ENCODE data around the gene AP1S2. TPM values are rescaled to one million over a fixed set of nuclear protein-coding genes. Genes with fewer than 3 reads are reported as not detected.

AP1S2 gene
- total RNA-seq, 1 experiment from 2014 or later, result 19.9 TPM

DNA sequence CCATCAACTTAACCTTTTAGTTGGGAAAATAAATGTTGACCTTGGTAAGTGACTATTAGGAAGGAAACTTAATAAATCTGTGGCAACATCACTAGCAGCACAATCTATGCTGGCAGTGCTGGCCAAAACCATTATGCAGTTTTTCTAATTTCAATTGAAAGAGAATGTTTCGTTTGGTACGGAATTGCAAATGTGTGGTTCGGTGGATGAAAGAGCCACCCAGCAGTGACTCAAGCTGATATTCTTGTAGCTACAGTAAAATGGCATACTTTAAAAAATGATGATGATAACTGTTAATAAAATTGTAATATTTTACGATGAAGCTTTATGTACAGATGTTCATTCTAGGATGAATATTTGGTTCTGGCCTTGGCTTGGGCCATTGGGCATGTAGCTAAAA is 40.7 kb upstream of the AP1S2 start (continued):
- TF ChIP-seq, protein P1, sequence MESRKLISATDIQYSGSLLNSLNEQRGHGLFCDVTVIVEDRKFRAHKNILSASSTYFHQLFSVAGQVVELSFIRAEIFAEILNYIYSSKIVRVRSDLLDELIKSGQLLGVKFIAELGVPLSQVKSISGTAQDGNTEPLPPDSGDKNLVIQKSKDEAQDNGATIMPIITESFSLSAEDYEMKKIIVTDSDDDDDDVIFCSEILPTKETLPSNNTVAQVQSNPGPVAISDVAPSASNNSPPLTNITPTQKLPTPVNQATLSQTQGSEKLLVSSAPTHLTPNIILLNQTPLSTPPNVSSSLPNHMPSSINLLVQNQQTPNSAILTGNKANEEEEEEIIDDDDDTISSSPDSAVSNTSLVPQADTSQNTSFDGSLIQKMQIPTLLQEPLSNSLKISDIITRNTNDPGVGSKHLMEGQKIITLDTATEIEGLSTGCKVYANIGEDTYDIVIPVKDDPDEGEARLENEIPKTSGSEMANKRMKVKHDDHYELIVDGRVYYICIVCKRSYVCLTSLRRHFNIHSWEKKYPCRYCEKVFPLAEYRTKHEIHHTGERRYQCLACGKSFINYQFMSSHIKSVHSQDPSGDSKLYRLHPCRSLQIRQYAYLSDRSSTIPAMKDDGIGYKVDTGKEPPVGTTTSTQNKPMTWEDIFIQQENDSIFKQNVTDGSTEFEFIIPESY (IDR thresholded peaks at IDR 0.05; ENCODE audit: extremely low read depth, insufficient replicate concordance, low read length), result no peak
- TF ChIP-seq TCF7L2 (IDR thresholded peaks at IDR 0.05; ENCODE audit: borderline replicate concordance, extremely low read depth, insufficient read depth, insufficient read length) (no peak), CBX3 (IDR thresholded peaks at IDR 0.05; ENCODE audit: low read depth) (no peak), FOSL1 (IDR thresholded peaks at IDR 0.05; ENCODE audit: low read depth) (no peak), SIN3A (IDR thresholded peaks at IDR 0.05; ENCODE audit: low read depth) (no peak)
- TF ChIP-seq, protein P2, sequence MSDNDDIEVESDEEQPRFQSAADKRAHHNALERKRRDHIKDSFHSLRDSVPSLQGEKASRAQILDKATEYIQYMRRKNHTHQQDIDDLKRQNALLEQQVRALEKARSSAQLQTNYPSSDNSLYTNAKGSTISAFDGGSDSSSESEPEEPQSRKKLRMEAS (IDR thresholded peaks at IDR 0.05), result no peak
- TF ChIP-seq, protein P3, sequence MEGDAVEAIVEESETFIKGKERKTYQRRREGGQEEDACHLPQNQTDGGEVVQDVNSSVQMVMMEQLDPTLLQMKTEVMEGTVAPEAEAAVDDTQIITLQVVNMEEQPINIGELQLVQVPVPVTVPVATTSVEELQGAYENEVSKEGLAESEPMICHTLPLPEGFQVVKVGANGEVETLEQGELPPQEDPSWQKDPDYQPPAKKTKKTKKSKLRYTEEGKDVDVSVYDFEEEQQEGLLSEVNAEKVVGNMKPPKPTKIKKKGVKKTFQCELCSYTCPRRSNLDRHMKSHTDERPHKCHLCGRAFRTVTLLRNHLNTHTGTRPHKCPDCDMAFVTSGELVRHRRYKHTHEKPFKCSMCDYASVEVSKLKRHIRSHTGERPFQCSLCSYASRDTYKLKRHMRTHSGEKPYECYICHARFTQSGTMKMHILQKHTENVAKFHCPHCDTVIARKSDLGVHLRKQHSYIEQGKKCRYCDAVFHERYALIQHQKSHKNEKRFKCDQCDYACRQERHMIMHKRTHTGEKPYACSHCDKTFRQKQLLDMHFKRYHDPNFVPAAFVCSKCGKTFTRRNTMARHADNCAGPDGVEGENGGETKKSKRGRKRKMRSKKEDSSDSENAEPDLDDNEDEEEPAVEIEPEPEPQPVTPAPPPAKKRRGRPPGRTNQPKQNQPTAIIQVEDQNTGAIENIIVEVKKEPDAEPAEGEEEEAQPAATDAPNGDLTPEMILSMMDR (IDR thresholded peaks at IDR 0.05 in 2 of 3, conservative IDR thresholded peaks at IDR 0.05 in 1 of 3; ENCODE audit: borderline replicate concordance in 1 of 3, insufficient read depth in 1 of 3, low read depth in 2 of 3, low read length in 2 of 3), result no peak

DNA sequence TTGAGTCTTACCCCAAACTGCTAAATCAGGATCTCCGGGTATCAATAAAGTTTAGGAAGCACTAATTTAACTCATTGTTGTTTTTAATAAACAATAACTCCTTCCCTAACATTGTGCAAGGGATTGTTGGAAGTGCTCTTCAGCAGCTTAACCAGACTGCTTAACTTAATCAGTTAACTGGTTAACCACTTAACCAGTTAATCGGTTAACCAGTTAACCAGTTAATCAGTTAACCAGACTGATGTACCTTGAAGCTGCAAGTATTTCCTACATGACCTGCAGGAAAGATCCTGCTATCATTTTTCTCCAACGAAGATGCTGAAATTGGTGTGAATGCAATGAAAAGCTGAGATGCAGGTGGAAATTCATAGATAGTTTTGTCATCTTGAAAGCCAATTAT is 40.1 kb upstream of the AP1S2 start:
- no peak for DNase-seq (ENCODE audit: low read depth, low spot score)
- POLR2A ChIA-PET, result no interaction called here
- RAD21 ChIA-PET (ENCODE audit: low non-redundant PET in 1 of 2, low total read pairs in 2 of 2, uncharacterized antibody in 2 of 2, unreplicated experiment in 2 of 2), result no interaction called here
- no peak for ATAC-seq
- H3K27ac ChIP-seq (ENCODE audit: low read depth, low read length), result no peak overlapping the region
- no peaks in the 10 kb centered on the region for H3K79me2 ChIP-seq (ENCODE audit: insufficient read depth, low read length)
- CTCF ChIA-PET, result no interaction called here
- no peaks in the 10 kb centered on the region for H3K9me2 ChIP-seq (ENCODE audit: insufficient read depth)
- intact Hi-C loops (cut with micrococcal nuclease), result no loop called here
- H2AFZ ChIP-seq (ENCODE audit: low read depth, low read length, poor library complexity, severe bottlenecking), result no peak overlapping the region
- no peak overlapping the region for H3K9ac ChIP-seq (ENCODE audit: low read length)
- H4K20me1 ChIP-seq (ENCODE audit: insufficient read depth), result no peaks in the 10 kb centered on the region
- H3K9me3 ChIP-seq (ENCODE audit: control insufficient read depth in 1 of 2, insufficient read depth in 1 of 2, low read depth in 1 of 2, low read length in 2 of 2), result no peaks in the 10 kb centered on the region
- no peaks in the 10 kb centered on the region for H3K36me3 ChIP-seq (ENCODE audit: control insufficient read depth in 1 of 2, insufficient read depth in 2 of 2, low read length in 2 of 2)
- no TSS peak for BruUV-seq (replicated peaks)
- H3K4me3 ChIP-seq (replicated peaks in 1 of 2; ENCODE audit: low read depth in 1 of 2, low read length in 2 of 2), result no peak overlapping the region
- H3K4me1 ChIP-seq (ENCODE audit: control insufficient read depth in 1 of 2, insufficient read depth in 2 of 2, low read length in 2 of 2), result no peaks in the 10 kb centered on the region
- no peak overlapping the region for H3K4me2 ChIP-seq (ENCODE audit: low read length)
- no peaks in the 10 kb centered on the region for H3K27me3 ChIP-seq (ENCODE audit: insufficient read depth, low read length)
- TF ChIP-seq, protein P4, sequence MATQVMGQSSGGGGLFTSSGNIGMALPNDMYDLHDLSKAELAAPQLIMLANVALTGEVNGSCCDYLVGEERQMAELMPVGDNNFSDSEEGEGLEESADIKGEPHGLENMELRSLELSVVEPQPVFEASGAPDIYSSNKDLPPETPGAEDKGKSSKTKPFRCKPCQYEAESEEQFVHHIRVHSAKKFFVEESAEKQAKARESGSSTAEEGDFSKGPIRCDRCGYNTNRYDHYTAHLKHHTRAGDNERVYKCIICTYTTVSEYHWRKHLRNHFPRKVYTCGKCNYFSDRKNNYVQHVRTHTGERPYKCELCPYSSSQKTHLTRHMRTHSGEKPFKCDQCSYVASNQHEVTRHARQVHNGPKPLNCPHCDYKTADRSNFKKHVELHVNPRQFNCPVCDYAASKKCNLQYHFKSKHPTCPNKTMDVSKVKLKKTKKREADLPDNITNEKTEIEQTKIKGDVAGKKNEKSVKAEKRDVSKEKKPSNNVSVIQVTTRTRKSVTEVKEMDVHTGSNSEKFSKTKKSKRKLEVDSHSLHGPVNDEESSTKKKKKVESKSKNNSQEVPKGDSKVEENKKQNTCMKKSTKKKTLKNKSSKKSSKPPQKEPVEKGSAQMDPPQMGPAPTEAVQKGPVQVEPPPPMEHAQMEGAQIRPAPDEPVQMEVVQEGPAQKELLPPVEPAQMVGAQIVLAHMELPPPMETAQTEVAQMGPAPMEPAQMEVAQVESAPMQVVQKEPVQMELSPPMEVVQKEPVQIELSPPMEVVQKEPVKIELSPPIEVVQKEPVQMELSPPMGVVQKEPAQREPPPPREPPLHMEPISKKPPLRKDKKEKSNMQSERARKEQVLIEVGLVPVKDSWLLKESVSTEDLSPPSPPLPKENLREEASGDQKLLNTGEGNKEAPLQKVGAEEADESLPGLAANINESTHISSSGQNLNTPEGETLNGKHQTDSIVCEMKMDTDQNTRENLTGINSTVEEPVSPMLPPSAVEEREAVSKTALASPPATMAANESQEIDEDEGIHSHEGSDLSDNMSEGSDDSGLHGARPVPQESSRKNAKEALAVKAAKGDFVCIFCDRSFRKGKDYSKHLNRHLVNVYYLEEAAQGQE (IDR thresholded peaks at IDR 0.05; ENCODE audit: low read depth), result no peak
- TF ChIP-seq CEBPB (IDR thresholded peaks at IDR 0.05; ENCODE audit: low read depth) (no peak), ZFX (IDR thresholded peaks at IDR 0.05) (no peak), FOSL1 (IDR thresholded peaks at IDR 0.05; ENCODE audit: low read depth) (no peak), SIN3A (IDR thresholded peaks at IDR 0.05; ENCODE audit: low read depth) (no peak), ZNF274 (IDR thresholded peaks at IDR 0.05; ENCODE audit: low read depth, low read length) (no peak), YY1 (IDR thresholded peaks at IDR 0.05; ENCODE audit: extremely low read depth, insufficient replicate concordance, low read depth, low read length) (no peak), JUND (IDR thresholded peaks at IDR 0.05) (no peak), EZH2 (IDR thresholded peaks at IDR 0.05) (no peak), CBX3 (IDR thresholded peaks at IDR 0.05; ENCODE audit: low read depth) (no peak), EGR1 (IDR thresholded peaks at IDR 0.05; ENCODE audit: low read depth) (no peak)
- TF ChIP-seq, protein P1 (IDR thresholded peaks at IDR 0.05; ENCODE audit: extremely low read depth, insufficient replicate concordance, low read length), result no peak

Data from HCT116 (cell line).